Right lung (tissue), 5 donors: ENCODE results near the gene CRB3. TPM values are rescaled to one million over a fixed set of nuclear protein-coding genes. Genes with fewer than 3 reads are reported as not detected.

Source experiments
- polyA plus RNA-seq, 5 donors: library from polyadenylated mRNA; unstranded; fragments of 120-200 nt; gene quantifications; one replicate each; pipeline versions ENCODE4 v1.2.1 to v1.2.3, GENCODE V29; 2013; ENCODE audit warnings: inconsistent platforms in 1 of 5, low replicate concordance in 1 of 5; ENCODE audit not compliant: insufficient read length in 5 of 5, insufficient read depth in 1 of 5

CRB3 gene
- polyA plus RNA-seq, 5 donors: 13.1 to 23.4 (median 18.0) TPM

Other genes with a start within 250 kb of the CRB3 start
- gene MLLT1, start 184.3 kb upstream of the CRB3 start, polyA plus RNA-seq: 100 to 1,000 TPM in 2 of 5 donors, 10 to 100 TPM in 3; 61.4 to 124 (median 79.8) TPM
- under 1 TPM in 4 of 5 donors, not detected in 1; 0.10 to 0.24 (median 0.23) TPM for gene ACER1, start 130.7 kb upstream of the CRB3 start, polyA plus RNA-seq
- gene CLPP, start 102.7 kb upstream of the CRB3 start, polyA plus RNA-seq: 10 to 100 TPM; 40.8 to 78.4 (median 50.9) TPM
- 10 to 100 TPM; 25.6 to 98.1 (median 53.9) TPM for gene ALKBH7, start 91.5 kb upstream of the CRB3 start, polyA plus RNA-seq
- 1 to 10 TPM; 1.7 to 3.2 (median 2.1) TPM for gene PSPN, start 88.3 kb upstream of the CRB3 start, polyA plus RNA-seq
- gene GTF2F1, start 71.1 kb upstream of the CRB3 start, polyA plus RNA-seq: 10 to 100 TPM; 62.7 to 90.2 (median 74.5) TPM
- gene KHSRP, start 39.5 kb upstream of the CRB3 start, polyA plus RNA-seq: 100 to 1,000 TPM; 211 to 355 (median 257) TPM
- gene SLC25A41, start 30.5 kb upstream of the CRB3 start, polyA plus RNA-seq: 1 to 10 TPM in 1 of 5 donors, under 1 TPM in 4; 0.26 to 1.3 (median 0.57) TPM
- gene SLC25A23, start 4.5 kb upstream of the CRB3 start, polyA plus RNA-seq: 10 to 100 TPM; 44.7 to 62.3 (median 49.6) TPM
- 10 to 100 TPM; 14.6 to 23.3 (median 16.6) TPM for gene DENND1C, start 17.5 kb downstream of the CRB3 start, polyA plus RNA-seq
- gene TUBB4A, start 38.0 kb downstream of the CRB3 start, polyA plus RNA-seq: 1 to 10 TPM; 2.3 to 6.8 (median 3.4) TPM
- under 1 TPM; 0.15 to 0.83 (median 0.23) TPM for gene TNFSF9, start 66.8 kb downstream of the CRB3 start, polyA plus RNA-seq
- gene CD70, start 126.9 kb downstream of the CRB3 start, polyA plus RNA-seq: under 1 TPM in 3 of 5 donors, not detected in 2; 0.13 to 0.54 (median 0.35) TPM
- 1 to 10 TPM in 1 of 5 donors, under 1 TPM in 4; 0.18 to 1.0 (median 0.28) TPM for gene TNFSF14, start 205.9 kb downstream of the CRB3 start, polyA plus RNA-seq